GM21381 (cell line): ENCODE results near the gene RAD1.

Experiments used
- ATAC-seq: cut with Tn5 transposase; IDR thresholded peaks from one replicate; pipeline ENCODE4 v1.9.1; 2021; ENCODE audit warnings: mild to moderate bottlenecking, moderate library complexity; ENCODE audit not compliant: unreplicated experiment

RAD1 gene

DNA sequence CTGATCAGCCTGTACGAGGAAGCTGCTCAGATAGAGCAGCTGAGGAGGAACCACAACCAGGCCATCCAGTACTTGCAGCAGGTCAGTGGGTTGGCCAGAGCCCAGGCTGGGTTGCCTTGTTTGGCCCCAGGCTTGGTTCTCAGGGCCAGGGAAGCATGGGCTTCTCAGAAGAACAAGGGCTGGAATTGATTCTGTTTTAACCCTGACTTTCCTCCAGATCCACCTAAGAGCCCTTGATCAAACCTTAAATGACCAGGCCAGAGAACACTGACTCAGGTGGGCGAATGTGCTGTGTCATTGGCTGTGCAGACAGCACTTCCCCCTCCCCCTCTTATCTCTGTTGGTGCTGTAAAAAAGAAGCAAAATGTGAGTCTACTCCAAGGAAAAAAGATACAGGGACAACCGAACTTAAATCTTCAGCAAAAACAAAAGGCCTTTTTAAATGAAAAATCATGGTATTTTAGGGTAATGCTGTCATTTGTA, 48.3 kb downstream of the RAD1 start:
- no peak for ATAC-seq

DNA sequence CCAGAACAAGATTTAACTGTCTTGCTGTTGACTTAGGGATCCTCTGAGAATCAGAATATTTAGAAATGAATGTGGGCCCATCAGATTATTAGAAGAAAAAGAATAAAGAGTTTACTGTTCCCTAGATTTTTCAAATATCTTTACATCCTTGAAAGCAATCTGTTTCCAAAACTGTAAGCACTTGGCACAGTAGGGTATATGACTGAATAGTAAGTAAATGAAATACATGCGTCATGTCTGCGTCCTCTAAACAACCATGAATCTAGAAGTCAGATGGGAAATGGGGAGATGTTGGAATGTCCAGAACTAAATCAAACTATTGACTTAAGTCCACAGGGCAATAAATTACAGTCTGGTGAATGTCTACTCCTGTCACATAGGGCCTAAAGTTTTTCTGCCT, 50.2 kb downstream of the RAD1 start:
- ATAC-seq, result no peak

DNA sequence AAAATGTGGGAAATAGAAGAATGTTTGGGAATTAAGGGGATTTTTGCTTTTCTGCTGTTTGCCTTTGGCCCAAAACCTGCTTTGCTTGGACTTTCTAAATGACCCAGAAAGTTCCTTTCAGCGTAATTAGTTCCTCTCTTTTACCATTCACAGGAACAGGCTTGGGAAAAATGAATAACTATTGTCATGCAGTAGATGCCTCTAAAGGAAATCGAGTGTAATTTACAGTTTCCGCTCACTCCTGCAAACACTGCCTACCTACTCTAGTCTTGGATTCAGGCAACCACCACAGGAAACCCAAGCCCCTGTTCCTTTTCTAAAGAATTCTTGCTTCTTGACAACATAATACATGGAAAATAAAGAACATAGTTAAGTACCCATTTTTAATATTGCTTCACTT, 51.4 kb downstream of the RAD1 start:
- no peak for ATAC-seq

DNA sequence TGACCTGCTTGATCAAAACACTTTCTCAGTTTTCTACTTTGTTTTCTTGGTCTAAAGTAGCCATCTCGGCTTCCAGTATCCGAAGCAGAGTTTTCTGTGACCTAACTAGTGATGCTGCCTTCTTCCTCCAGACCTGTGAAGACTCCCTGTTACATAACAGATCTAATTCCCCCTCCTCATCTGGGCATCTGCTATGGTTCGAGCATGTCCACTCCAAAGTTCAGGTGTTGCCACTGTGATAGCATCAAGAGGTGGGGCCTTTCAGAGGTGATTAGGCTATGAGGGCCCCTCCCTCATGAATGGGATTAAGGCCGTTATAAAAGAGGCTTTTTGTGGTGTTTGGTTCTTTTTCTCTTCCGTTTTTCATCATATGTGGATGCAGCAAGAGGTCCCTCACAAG, 56.1 kb downstream of the RAD1 start:
- no peak for ATAC-seq

DNA sequence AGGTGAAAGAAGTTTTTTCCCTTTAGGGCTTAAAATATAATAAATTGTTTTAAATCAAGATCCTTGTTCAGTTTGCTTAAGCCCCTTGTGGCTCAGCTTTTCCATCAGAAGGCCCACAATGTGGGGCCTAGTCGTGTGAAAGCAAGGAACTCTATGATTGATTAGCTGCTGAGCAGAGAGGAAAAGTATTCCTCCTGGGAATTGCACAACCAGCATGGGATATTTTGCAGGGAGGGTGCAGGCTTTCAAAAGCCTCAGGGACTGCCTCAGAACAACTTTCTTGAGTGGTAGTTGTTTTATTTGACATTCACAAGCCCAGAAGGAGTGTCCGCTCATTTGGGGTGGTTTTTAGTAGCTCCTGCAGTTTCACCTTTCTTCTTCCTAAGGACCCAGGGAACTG, 56.5 kb downstream of the RAD1 start:
- ATAC-seq, result no peak

DNA sequence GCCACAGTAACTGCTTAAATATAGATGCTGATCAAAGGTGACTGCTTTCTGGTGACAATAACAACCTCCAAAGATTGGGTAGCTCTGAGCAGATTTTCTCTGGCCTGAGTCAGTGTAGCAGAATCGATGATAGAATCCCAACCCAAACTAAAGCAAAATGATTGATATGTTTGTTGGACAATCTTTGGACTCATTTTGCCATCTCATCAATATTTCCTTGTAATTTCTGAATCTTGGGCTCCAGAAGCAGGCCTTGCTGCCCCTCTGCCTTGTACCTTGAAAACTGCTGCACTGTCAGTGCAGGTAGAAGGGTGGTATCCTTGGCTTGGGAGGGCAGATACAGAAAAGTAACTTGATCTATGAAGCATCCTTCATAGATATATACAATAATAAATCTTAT, 57.4 kb downstream of the RAD1 start:
- ATAC-seq, result no peak

DNA sequence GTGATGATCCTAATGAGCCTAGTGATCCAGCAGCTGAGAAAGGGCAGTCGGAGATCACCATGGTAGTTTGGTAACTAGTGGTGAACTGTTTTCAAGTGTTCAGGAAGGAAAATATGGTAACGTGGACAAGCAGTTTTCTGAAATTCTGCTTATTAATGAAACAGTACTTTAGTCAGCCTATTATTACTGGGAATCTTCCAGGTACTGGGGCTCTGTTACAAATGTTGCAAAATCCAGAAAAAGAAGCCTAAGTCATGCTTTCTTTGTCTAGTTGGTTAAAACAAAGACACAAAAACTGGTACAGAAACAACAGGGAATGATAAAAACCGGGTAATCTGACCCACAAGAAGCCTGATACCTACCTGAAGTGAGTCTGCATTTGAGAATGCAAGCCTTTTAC, 58.1 kb downstream of the RAD1 start:
- no peak for ATAC-seq
